ENCODE data around the gene OR10H3. TPM values are rescaled to one million over a fixed set of nuclear protein-coding genes. Genes with fewer than 3 reads are reported as not detected.

Gene OR10H3
- total and polyA plus RNA-seq, 2 of the 8 experiments (the other 6 are each of a cell fraction or from before 2014, with no cell fraction given): not detected

- H3K18ac ChIP-seq (ENCODE audit: extremely low read depth, low read length): no peak overlapping the region
- no peak overlapping the region for H3K9ac ChIP-seq (replicated peaks in 1 of 4; ENCODE audit: extremely low read depth in 1 of 4, low read depth in 3 of 4, low read length in 3 of 4)
- no peak overlapping the region for H4K5ac ChIP-seq (ENCODE audit: insufficient read length, low read depth, low read length)
- H3K27me3 ChIP-seq (replicated peaks in 1 of 4; ENCODE audit: control insufficient read depth in 3 of 4, extremely low read depth in 1 of 4, insufficient read depth in 3 of 4, low read length in 3 of 4): no peaks in the 10 kb centered on the region
- no peak overlapping the region for H3K4me2 ChIP-seq (ENCODE audit: insufficient read depth in 1 of 2, low read depth in 2 of 2, low read length in 2 of 2)
- no peak overlapping the region for H3K27ac ChIP-seq (ENCODE audit: low read depth, low read length)
- H3K79me2 ChIP-seq (ENCODE audit: control insufficient read depth in 1 of 2, insufficient read depth in 2 of 2, low read length in 2 of 2): no peaks in the 10 kb centered on the region
- no peak overlapping the region for H2BK20ac ChIP-seq (ENCODE audit: low read length)
- no peaks in the 10 kb centered on the region for H3K36me3 ChIP-seq (ENCODE audit: control insufficient read depth in 2 of 4, insufficient read depth in 4 of 4, low read length in 3 of 4)
- H3K23ac ChIP-seq (ENCODE audit: insufficient read length): no peak overlapping the region
- no peak overlapping the region for H4K91ac ChIP-seq (replicated peaks; ENCODE audit: insufficient read length, low read length)
- no peak overlapping the region for H3K4ac ChIP-seq (replicated peaks; ENCODE audit: insufficient read length, low read depth, low read length)
- H2BK120ac ChIP-seq (replicated peaks; ENCODE audit: low read depth, low read length): no peak overlapping the region
- no peak overlapping the region for H2BK15ac ChIP-seq (ENCODE audit: low read length)
- CTCF ChIA-PET (ENCODE audit: partially characterized antibody): no interaction called here
- 80% methylated on average over 4 of the region's 4 CpGs; no CpG with 5 or more reads in 1 of the 2 experiments for WGBS, 2 experiments (ENCODE audit: extremely low coverage in 1 of 2, insufficient coverage in 1 of 2, insufficient read length in 1 of 2, insufficient replicate concordance in 2 of 2, low coverage in 1 of 2, low lambda C conversion rate in 2 of 2, missing lambda C conversion rate in 1 of 2)
- POLR2A ChIA-PET (ENCODE audit: partially characterized antibody): no interaction called here
- no peaks in the 10 kb centered on the region for H3K79me1 ChIP-seq (ENCODE audit: low read depth, low read length)
- H2BK12ac ChIP-seq (ENCODE audit: low read depth, low read length): no peak overlapping the region
- H3K4me1 ChIP-seq (replicated peaks in 1 of 4; ENCODE audit: control insufficient read depth in 3 of 4, insufficient read depth in 4 of 4, low read length in 3 of 4): no peaks in the 10 kb centered on the region
- no peak overlapping the region for H2AFZ ChIP-seq (ENCODE audit: low read length)
- H3K56ac ChIP-seq (replicated peaks; ENCODE audit: insufficient read length, low read depth, low read length): no peak overlapping the region
- H3K14ac ChIP-seq (ENCODE audit: insufficient read length): no peak overlapping the region
- no peak for FAIRE-seq
- H4K8ac ChIP-seq (ENCODE audit: extremely low read depth, insufficient read depth, low read length): no peak overlapping the region
- no peak overlapping the region for H2BK5ac ChIP-seq (ENCODE audit: low read depth, low read length)
- peaks cover 75 to 88% of the 10 kb centered on the region in 2 experiments for H3K9me3 ChIP-seq (ENCODE audit: insufficient read depth in 2 of 2, low read depth in 1 of 2, low read length in 1 of 2)
- H3K23me2 ChIP-seq (ENCODE audit: low read depth, low read length): no peaks in the 10 kb centered on the region; the same call in 1 of the 2 replicates
- no peak overlapping the region for H2AK5ac ChIP-seq (ENCODE audit: low read depth, low read length)
- no peaks in the 10 kb centered on the region for H4K20me1 ChIP-seq (replicated peaks in 1 of 2; ENCODE audit: control insufficient read depth in 1 of 2, insufficient read depth in 2 of 2, low read length in 2 of 2)
- no peak overlapping the region for H3K4me3 ChIP-seq (ENCODE audit: extremely low read depth in 1 of 4, insufficient read depth in 2 of 4, low read depth in 3 of 4, low read length in 4 of 4)
- DNase-seq (ENCODE audit: low read depth in 1 of 2, low spot score in 2 of 2): no peak
- TF ChIP-seq GABPA (IDR thresholded peaks at IDR 0.05; ENCODE audit: borderline replicate concordance, insufficient read depth, low read length): no peak
- no peak for TF ChIP-seq HDAC6 (IDR thresholded peaks at IDR 0.05; ENCODE audit: low read depth, low read length)
- TF ChIP-seq RNF2 (IDR thresholded peaks at IDR 0.05; ENCODE audit: borderline replicate concordance, low read depth, low read length, missing control alignments, poor library complexity, severe bottlenecking): no peak
- TF ChIP-seq USF2 (IDR thresholded peaks at IDR 0.05; ENCODE audit: low read length): no peak
- TF ChIP-seq EP300 (IDR thresholded peaks at IDR 0.05; ENCODE audit: borderline replicate concordance in 1 of 2, low read depth in 2 of 2, low read length in 2 of 2): no peak
- no peak for TF ChIP-seq EGR1 (IDR thresholded peaks at IDR 0.05; ENCODE audit: borderline replicate concordance, low read depth, low read length)
- no peak for TF ChIP-seq CTCF (IDR thresholded peaks at IDR 0.05; ENCODE audit: control extremely low read depth in 1 of 3, insufficient read depth in 1 of 3, low read depth in 1 of 3, low read length in 3 of 3)
- TF ChIP-seq SP2 (IDR thresholded peaks at IDR 0.05; ENCODE audit: low read length): no peak
- no peak for TF ChIP-seq SRF (IDR thresholded peaks at IDR 0.05; ENCODE audit: low read depth, low read length)
- no peak for TF ChIP-seq CEBPB (IDR thresholded peaks at IDR 0.05; ENCODE audit: low read depth, low read length)
Measured at GRCh38 chr19:15776264-15776663, 38.5 kb downstream of the OR10H3 start.
